ENCODE results near the gene WDR47.
"Not testable (repeated sequence)": the region's sequence is repeated elsewhere in the genome, so short reads cannot be mapped to it uniquely, and the experiment has no call there.

DNA sequence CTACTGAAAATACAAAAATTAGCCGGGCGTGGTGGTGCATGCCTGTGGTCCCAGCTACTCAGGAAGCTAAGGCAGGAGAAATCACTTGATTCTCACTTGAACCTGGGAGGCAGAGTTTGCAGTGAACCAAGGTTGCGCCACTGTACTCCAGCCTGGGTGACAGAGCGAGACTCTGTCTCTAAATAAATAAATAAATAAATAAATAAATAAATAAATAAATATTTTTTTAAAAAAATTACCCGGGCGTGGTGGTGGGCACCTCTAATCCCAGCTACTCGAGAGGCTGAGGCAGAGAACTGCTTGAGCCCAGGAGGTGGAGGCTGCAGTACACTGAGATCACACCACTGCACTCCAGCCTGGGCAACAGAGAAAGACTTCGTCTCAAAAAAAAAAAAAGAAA lies 12.4 kb downstream of the WDR47 start:
- not testable (repeated sequence) for TF ChIP-seq CSDC2 (CRISPR knock-in tag; IDR thresholded peaks at IDR 0.05); ZNF565 (CRISPR knock-in tag; conservative IDR thresholded peaks at IDR 0.05; ENCODE audit: low read depth); ZFP3 (CRISPR knock-in tag; IDR thresholded peaks at IDR 0.05); ZFP30 (CRISPR knock-in tag; IDR thresholded peaks at IDR 0.05); GLIS3 (CRISPR knock-in tag; IDR thresholded peaks at IDR 0.05); PPARA (CRISPR knock-in tag; IDR thresholded peaks at IDR 0.05; ENCODE audit: borderline replicate concordance); ARNTL (CRISPR knock-in tag; IDR thresholded peaks at IDR 0.05; ENCODE audit: borderline replicate concordance, low read depth)
- TF ChIP-seq, protein P1, sequence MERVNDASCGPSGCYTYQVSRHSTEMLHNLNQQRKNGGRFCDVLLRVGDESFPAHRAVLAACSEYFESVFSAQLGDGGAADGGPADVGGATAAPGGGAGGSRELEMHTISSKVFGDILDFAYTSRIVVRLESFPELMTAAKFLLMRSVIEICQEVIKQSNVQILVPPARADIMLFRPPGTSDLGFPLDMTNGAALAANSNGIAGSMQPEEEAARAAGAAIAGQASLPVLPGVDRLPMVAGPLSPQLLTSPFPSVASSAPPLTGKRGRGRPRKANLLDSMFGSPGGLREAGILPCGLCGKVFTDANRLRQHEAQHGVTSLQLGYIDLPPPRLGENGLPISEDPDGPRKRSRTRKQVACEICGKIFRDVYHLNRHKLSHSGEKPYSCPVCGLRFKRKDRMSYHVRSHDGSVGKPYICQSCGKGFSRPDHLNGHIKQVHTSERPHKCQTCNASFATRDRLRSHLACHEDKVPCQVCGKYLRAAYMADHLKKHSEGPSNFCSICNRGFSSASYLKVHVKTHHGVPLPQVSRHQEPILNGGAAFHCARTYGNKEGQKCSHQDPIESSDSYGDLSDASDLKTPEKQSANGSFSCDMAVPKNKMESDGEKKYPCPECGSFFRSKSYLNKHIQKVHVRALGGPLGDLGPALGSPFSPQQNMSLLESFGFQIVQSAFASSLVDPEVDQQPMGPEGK (CRISPR knock-in tag; IDR thresholded peaks at IDR 0.05; ENCODE audit: borderline replicate concordance) = not testable (repeated sequence)
